Ascending aorta (tissue), 2 donors: ENCODE measurements around the gene BUB1. TPM values are rescaled to one million over a fixed set of nuclear protein-coding genes. Genes with fewer than 3 reads are reported as not detected.

ENCODE experiments used
- DNase-seq, 2 donors: peaks; one replicate each; pipeline ENCODE4 v3.0.0-alpha.2; 2019; ENCODE audit warnings: low spot score in 2 of 2
- H3K27ac ChIP-seq, 2 donors: fragments of 200-600 bp; sonication (generic); one replicate each; pipeline ENCODE4 v1.5.1; 2016 to 2017; ENCODE audit warnings: mild to moderate bottlenecking in 1 of 2
- H3K27me3 ChIP-seq: fragments of 200-600 bp; sonication (generic); one replicate; pipeline ENCODE4 v1.5.1; 2017
- H3K36me3 ChIP-seq, 2 donors: fragments of 200-600 bp; sonication (generic); one replicate each; pipeline ENCODE4 v1.5.1; 2016
- H3K4me1 ChIP-seq, 2 donors: fragments of 200-600 bp; sonication (generic); one replicate each; pipeline ENCODE4 v1.5.1; 2016 to 2017; ENCODE audit warnings: mild to moderate bottlenecking in 1 of 2
- H3K4me3 ChIP-seq, 2 donors: fragments of 200-600 bp; sonication (generic); one replicate each; pipeline ENCODE4 v1.5.1; 2016 to 2017; ENCODE audit warnings: mild to moderate bottlenecking in 1 of 2
- H3K9me3 ChIP-seq, 2 donors: fragments of 200-600 bp; sonication (generic); one replicate each; pipeline ENCODE4 v1.5.1; 2016
- CTCF ChIP-seq, 3 experiments: fragments of 200-600 bp in 2 of 3; fragments of 450-650 bp in 1 of 3; sonication (generic) in 2 of 3; IDR thresholded peaks; one replicate each; pipeline ENCODE4 v1.5.1; 2016 to 2019; ENCODE audit warnings: antibody characterized with exemption in 3 of 3, mild to moderate bottlenecking in 1 of 3, moderate library complexity in 1 of 3
- intact Hi-C: fragments of 100-400 bp; cut with DNase I; formaldehyde crosslinking; loops from one replicate; pipeline ENCODE4 v1.15.1; 2023
- total RNA-seq: library from RNA; depleted of rRNA; stranded (reverse); fragments of >200 nt; gene quantifications from one replicate; pipeline ENCODE4 v1.1.0, GENCODE V29; 2016

The BUB1 gene
- total RNA-seq, 1 donor from 2014 or later: not detected

GRCh38 chr2:110659248-110659647 lies 18.6 kb downstream of the BUB1 start:
- H3K27me3 ChIP-seq: no peaks in the 10 kb centered on the region
- H3K27ac ChIP-seq: no peak overlapping the region

GRCh38 chr2:110657724-110658305 lies 20.0 kb downstream of the BUB1 start:
- no peak for DNase-seq
- H3K4me3 ChIP-seq: no peak overlapping the region
- H3K27me3 ChIP-seq: no peaks in the 10 kb centered on the region
- no peak overlapping the region for H3K27ac ChIP-seq
- intact Hi-C loops: no loop called here
- H3K9me3 ChIP-seq: no peaks in the 10 kb centered on the region
- no peaks in the 10 kb centered on the region for H3K4me1 ChIP-seq
- no peak for TF ChIP-seq CTCF (IDR thresholded peaks at IDR 0.05)
- no peaks in the 10 kb centered on the region for H3K36me3 ChIP-seq

More at GRCh38 chr2:110659248-110659647, 18.6 kb downstream of the BUB1 start:
- H3K36me3 ChIP-seq: no peaks in the 10 kb centered on the region
- intact Hi-C loops: no loop called here
- H3K9me3 ChIP-seq: no peaks in the 10 kb centered on the region
- DNase-seq: no peak
- no peak for TF ChIP-seq CTCF (IDR thresholded peaks at IDR 0.05)
- no peaks in the 10 kb centered on the region for H3K4me1 ChIP-seq
- no peak overlapping the region for H3K4me3 ChIP-seq

DNA sequence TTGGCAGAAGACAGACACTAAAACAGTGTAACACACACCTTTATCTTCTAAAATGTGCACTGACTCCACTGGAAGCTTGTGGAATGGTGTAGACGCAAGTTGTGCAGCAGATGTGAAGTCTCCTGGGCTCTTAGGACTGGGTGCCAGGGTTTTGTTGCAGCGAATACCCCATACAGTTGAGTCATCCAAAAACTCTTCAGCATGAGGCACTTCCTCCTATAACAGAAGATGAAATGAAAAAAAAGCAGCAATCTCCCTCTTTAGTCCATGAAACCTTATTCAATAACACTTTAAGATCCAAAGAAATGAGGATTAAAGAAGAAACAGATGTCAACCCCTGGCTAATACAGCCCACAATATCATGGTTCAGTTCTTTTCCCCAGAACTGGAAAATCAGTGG lies 22.2 kb downstream of the BUB1 start:
- no peak for TF ChIP-seq CTCF (IDR thresholded peaks at IDR 0.05)
- Histone ChIP-seq H3K27me3 (no peaks in the 10 kb centered on the region), H3K27ac (no peak overlapping the region), H3K9me3 (no peaks in the 10 kb centered on the region), H3K4me1 (no peaks in the 10 kb centered on the region), H3K36me3 (no peaks in the 10 kb centered on the region), H3K4me3 (no peak overlapping the region)
- no peak for DNase-seq
- intact Hi-C loops: no loop called here

- H3K27me3 ChIP-seq: no peaks in the 10 kb centered on the region
- no peaks in the 10 kb centered on the region for H3K9me3 ChIP-seq
- H3K36me3 ChIP-seq: no peaks in the 10 kb centered on the region
- H3K4me1 ChIP-seq: no peaks in the 10 kb centered on the region
- intact Hi-C loops: no loop called here
- no peak overlapping the region for H3K27ac ChIP-seq
- H3K4me3 ChIP-seq: no peak overlapping the region
- DNase-seq: no peak
- TF ChIP-seq CTCF (IDR thresholded peaks at IDR 0.05): no peak
Observed at GRCh38 chr2:110653861-110654260, 24.0 kb downstream of the BUB1 start.

- no peaks in the 10 kb centered on the region for H3K4me1 ChIP-seq
- DNase-seq: no peak
- TF ChIP-seq CTCF (IDR thresholded peaks at IDR 0.05): no peak
- no peaks in the 10 kb centered on the region for H3K27me3 ChIP-seq
- H3K27ac ChIP-seq: no peak overlapping the region
- no peaks in the 10 kb centered on the region for H3K36me3 ChIP-seq
- no peak overlapping the region for H3K4me3 ChIP-seq
- intact Hi-C loops: no loop called here
- no peaks in the 10 kb centered on the region for H3K9me3 ChIP-seq
Observed at GRCh38 chr2:110650346-110650745, 27.5 kb downstream of the BUB1 start.

- Histone ChIP-seq H3K9me3 (no peaks in the 10 kb centered on the region), H3K36me3 (no peaks in the 10 kb centered on the region), H3K4me1 (no peaks in the 10 kb centered on the region), H3K4me3 (no peak overlapping the region), H3K27ac (no peak overlapping the region), H3K27me3 (no peaks in the 10 kb centered on the region)
- no peak for TF ChIP-seq CTCF (IDR thresholded peaks at IDR 0.05)
- intact Hi-C loops: no loop called here
- DNase-seq: no peak
Observed at GRCh38 chr2:110647777-110648176, 30.1 kb downstream of the BUB1 start.
